ENCODE data around the gene EIF4G3.

EIF4G3 gene

GRCh38 chr1:20936216-20936615 is 240.5 kb downstream of the EIF4G3 start:
- Histone ChIP-seq H3K9ac (no peak overlapping the region), H3K9me3 (ENCODE audit: control insufficient read depth, low read length) (no peaks in the 10 kb centered on the region), H3K4me1 (no peaks in the 10 kb centered on the region), H2AFZ (no peak overlapping the region), H3K27me3 (ENCODE audit: control insufficient read depth, insufficient read depth, low read length) (no peaks in the 10 kb centered on the region), H3K27ac (no peak overlapping the region), H3K4me3 (ENCODE audit: low read depth, low read length) (no peak overlapping the region), H3K79me2 (no peaks in the 10 kb centered on the region), H3K36me3 (ENCODE audit: control insufficient read depth, insufficient read depth, low read length) (no peaks in the 10 kb centered on the region), H3K4me2 (ENCODE audit: low read length) (no peak overlapping the region)
- TF ChIP-seq CTCF (IDR thresholded peaks at IDR 0.05), result no peak

GRCh38 chr1:20935717-20936116 is 241.0 kb downstream of the EIF4G3 start:
- H2AFZ ChIP-seq, result no peak overlapping the region
- no peak for TF ChIP-seq CTCF (IDR thresholded peaks at IDR 0.05)

DNA sequence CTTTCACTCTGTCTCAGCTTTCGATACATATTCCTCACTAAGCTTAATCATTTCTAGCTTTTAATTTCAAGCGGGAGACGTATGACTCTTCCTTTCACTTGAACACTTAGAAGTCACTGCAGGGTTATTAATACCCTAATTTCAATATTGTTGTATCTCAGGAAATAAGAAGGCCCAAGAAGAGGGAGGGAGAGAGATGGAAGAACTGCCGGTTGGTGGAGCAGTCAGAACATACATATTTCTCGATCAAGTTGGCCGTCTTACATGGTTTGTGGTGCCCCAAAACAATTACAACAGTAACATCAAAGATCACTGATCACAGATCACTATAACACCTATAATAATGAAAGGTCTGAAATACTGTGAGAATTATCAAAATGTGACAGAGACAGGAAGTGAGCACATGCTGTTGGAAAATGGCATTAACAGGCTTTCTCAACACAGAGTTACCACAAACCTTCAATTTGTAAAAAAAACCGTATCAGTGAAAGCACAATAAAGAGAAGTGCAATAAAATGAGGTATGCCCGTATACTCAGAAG is 244.2 kb downstream of the EIF4G3 start:
- Histone ChIP-seq H3K9ac (no peak overlapping the region), H3K4me2 (ENCODE audit: low read length) (no peak overlapping the region), H3K4me1 (no peaks in the 10 kb centered on the region), H3K4me3 (ENCODE audit: low read depth, low read length) (no peak overlapping the region), H3K27ac (no peak overlapping the region), H3K79me2 (no peaks in the 10 kb centered on the region), H3K36me3 (ENCODE audit: control insufficient read depth, insufficient read depth, low read length) (no peaks in the 10 kb centered on the region), H3K27me3 (ENCODE audit: control insufficient read depth, insufficient read depth, low read length) (no peaks in the 10 kb centered on the region), H3K9me3 (ENCODE audit: control insufficient read depth, low read length) (no peaks in the 10 kb centered on the region), H2AFZ (no peak overlapping the region)
- no peak for TF ChIP-seq CTCF (IDR thresholded peaks at IDR 0.05)

More at GRCh38 chr1:20935717-20936116, 241.0 kb downstream of the EIF4G3 start:
- no peaks in the 10 kb centered on the region for H3K9me3 ChIP-seq (ENCODE audit: control insufficient read depth, low read length)
- H3K36me3 ChIP-seq (ENCODE audit: control insufficient read depth, insufficient read depth, low read length), result no peaks in the 10 kb centered on the region
- H3K79me2 ChIP-seq, result no peaks in the 10 kb centered on the region
- no peak overlapping the region for H3K27ac ChIP-seq
- H3K4me3 ChIP-seq (ENCODE audit: low read depth, low read length), result no peak overlapping the region
- H3K27me3 ChIP-seq (ENCODE audit: control insufficient read depth, insufficient read depth, low read length), result no peaks in the 10 kb centered on the region
- H3K9ac ChIP-seq, result no peak overlapping the region
- H3K4me1 ChIP-seq, result no peaks in the 10 kb centered on the region
- H3K4me2 ChIP-seq (ENCODE audit: low read length), result no peak overlapping the region

GRCh38 chr1:20931930-20932436 is 244.7 kb downstream of the EIF4G3 start:
- no peak overlapping the region for H2AFZ ChIP-seq
- no peaks in the 10 kb centered on the region for H3K4me1 ChIP-seq
- no peaks in the 10 kb centered on the region for H3K27me3 ChIP-seq (ENCODE audit: control insufficient read depth, insufficient read depth, low read length)
- H3K79me2 ChIP-seq, result no peaks in the 10 kb centered on the region
- no peak overlapping the region for H3K27ac ChIP-seq
- TF ChIP-seq CTCF (IDR thresholded peaks at IDR 0.05), result no peak
- no peak overlapping the region for H3K4me3 ChIP-seq (ENCODE audit: low read depth, low read length)
- H3K4me2 ChIP-seq (ENCODE audit: low read length), result no peak overlapping the region
- H3K9me3 ChIP-seq (ENCODE audit: control insufficient read depth, low read length), result no peaks in the 10 kb centered on the region
- no peak overlapping the region for H3K9ac ChIP-seq
- no peaks in the 10 kb centered on the region for H3K36me3 ChIP-seq (ENCODE audit: control insufficient read depth, insufficient read depth, low read length)

- no peak overlapping the region for H3K9ac ChIP-seq
- TF ChIP-seq CTCF (IDR thresholded peaks at IDR 0.05), result no peak
These were observed 246.3 kb downstream of the EIF4G3 start for GRCh38 chr1:20930427-20930826.

More at GRCh38 chr1:20930427-20930826, 246.3 kb downstream of the EIF4G3 start:
- Histone ChIP-seq H2AFZ (no peak overlapping the region), H3K4me1 (no peaks in the 10 kb centered on the region), H3K4me2 (ENCODE audit: low read length) (no peak overlapping the region), H3K9me3 (ENCODE audit: control insufficient read depth, low read length) (no peaks in the 10 kb centered on the region), H3K79me2 (no peaks in the 10 kb centered on the region), H3K27ac (no peak overlapping the region), H3K4me3 (ENCODE audit: low read depth, low read length) (no peak overlapping the region), H3K36me3 (ENCODE audit: control insufficient read depth, insufficient read depth, low read length) (no peaks in the 10 kb centered on the region), H3K27me3 (ENCODE audit: control insufficient read depth, insufficient read depth, low read length) (no peaks in the 10 kb centered on the region)
